Right atrium auricular region (tissue), 2 donors: ENCODE measurements around the gene SLC5A7. TPM values are rescaled to one million over a fixed set of nuclear protein-coding genes. Genes with fewer than 3 reads are reported as not detected.

Experiments used
- DNase-seq: peaks from one replicate; pipeline ENCODE4 v3.0.0-alpha.2; 2019; ENCODE audit warnings: low spot score
- H3K27ac ChIP-seq, 2 donors: fragments of 200-600 bp; sonication (generic); 1 replicate in 1 of 2; 2 replicates in 1 of 2; pipeline ENCODE4 v1.5.1; 2016 to 2019
- H3K27me3 ChIP-seq, 2 donors: fragments of 200-600 bp; sonication (generic); one replicate each; pipeline versions ENCODE4 v1.5.1 to v1.6.0; 2017 to 2019
- H3K36me3 ChIP-seq: fragments of 200-600 bp; sonication (generic); one replicate; pipeline ENCODE4 v1.5.1; 2016
- H3K4me1 ChIP-seq, 2 donors: fragments of 200-600 bp; sonication (generic); one replicate each; pipeline versions ENCODE4 v1.5.1 to v1.6.0; 2017 to 2019
- H3K4me3 ChIP-seq, 2 donors: fragments of 200-600 bp; sonication (generic); 1 replicate in 1 of 2; 2 replicates in 1 of 2; pipeline ENCODE4 v1.5.1; 2017 to 2019; ENCODE audit warnings: mild to moderate bottlenecking in 1 of 2, moderate library complexity in 1 of 2
- H3K9me3 ChIP-seq, 2 donors: fragments of 200-600 bp; sonication (generic); one replicate each; pipeline ENCODE4 v1.5.1; 2019
- CTCF ChIP-seq, 2 donors: fragments of 200-600 bp; sonication (generic); IDR thresholded peaks; one replicate each; pipeline ENCODE4 v1.5.1; 2019; ENCODE audit warnings: antibody characterized with exemption in 2 of 2
- total RNA-seq, 2 donors: library from RNA; depleted of rRNA; stranded (reverse); fragments of >200 nt; gene quantifications; one replicate each; pipeline ENCODE4 v1.1.0, GENCODE V29; 2016

SLC5A7 gene
- total RNA-seq, 2 donors from 2014 or later = not detected

DNA sequence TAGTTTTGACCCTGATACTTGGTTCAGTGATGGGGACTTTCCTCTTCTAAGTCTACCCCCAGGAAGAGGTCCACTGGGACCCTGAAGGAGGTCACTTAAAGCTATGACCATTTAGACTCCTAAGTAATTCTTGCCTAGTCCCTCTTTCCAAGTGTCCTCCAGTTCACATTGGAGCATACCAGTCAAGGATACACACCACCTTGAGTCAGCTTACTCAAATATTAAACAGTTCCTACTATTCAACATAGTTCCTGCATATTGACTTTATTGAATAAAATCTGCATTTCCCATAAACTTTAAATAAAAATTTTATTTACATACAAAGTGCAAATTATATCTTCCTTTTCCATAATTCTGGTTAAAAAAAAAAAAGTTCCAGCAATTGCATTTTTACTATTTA lies 36.3 kb downstream of the SLC5A7 start:
- H3K4me1 ChIP-seq = no peaks in the 10 kb centered on the region
- DNase-seq = no peak
- no peak overlapping the region for H3K27ac ChIP-seq
- H3K27me3 ChIP-seq = no peaks in the 10 kb centered on the region
- H3K36me3 ChIP-seq = no peaks in the 10 kb centered on the region
- TF ChIP-seq CTCF (IDR thresholded peaks at IDR 0.05) = no peak
- no peaks in the 10 kb centered on the region for H3K9me3 ChIP-seq
- no peak overlapping the region for H3K4me3 ChIP-seq

DNA sequence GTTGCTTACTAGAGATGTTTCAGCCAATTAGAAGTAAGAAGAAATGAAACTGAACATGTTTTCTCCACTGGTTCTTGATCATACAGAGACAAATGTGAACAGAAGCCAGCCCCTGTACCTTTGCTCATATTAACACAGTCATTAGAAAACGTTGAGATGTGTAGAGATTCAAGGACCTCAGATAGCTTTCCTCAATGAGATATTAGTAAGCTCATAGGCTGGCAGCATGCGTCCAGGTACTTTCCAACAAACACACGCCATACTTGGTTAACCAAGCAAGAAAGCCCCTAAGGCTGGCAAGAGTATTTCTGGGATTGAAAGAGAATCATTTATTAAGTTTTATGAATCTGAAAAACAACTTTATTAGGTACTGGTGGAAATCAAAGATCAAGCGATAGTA lies 37.5 kb downstream of the SLC5A7 start:
- TF ChIP-seq CTCF (IDR thresholded peaks at IDR 0.05) = no peak
- no peak for DNase-seq
- H3K4me1 ChIP-seq = no peaks in the 10 kb centered on the region
- no peaks in the 10 kb centered on the region for H3K9me3 ChIP-seq
- H3K36me3 ChIP-seq = no peaks in the 10 kb centered on the region
- H3K27ac ChIP-seq = no peak overlapping the region
- H3K4me3 ChIP-seq = no peak overlapping the region
- no peaks in the 10 kb centered on the region for H3K27me3 ChIP-seq

DNA sequence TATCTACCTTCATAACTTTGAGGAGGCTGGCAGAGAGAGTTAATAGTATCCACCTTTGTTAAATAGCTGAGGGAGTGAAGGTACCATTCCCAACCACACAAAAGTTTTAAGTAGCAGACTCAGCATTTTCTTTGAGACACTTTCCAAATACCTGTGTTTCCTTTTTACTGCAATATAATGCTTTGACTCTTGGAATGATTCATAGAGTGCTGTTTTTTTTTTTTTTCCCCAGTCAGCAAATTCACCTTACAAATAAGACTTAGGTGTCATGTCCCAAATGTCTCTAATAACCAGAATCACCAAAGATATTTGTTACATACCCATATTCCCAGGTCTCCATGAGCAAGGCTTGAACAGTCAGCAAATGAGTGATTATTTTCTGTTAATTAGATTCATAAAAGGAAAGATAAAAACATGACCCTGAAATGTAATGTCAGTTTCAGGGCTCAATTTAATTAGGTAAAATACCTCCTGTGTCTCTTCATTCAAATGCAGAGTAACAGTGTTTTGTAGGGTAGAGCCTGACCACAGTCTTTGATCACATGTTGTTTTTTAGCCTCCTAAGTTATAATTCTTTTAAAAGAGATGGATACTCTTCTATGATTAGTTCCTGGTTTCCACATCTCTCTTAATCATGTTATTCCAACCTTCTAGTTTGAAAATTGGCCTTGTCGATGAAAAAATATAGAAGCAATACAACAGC lies 39.9 kb downstream of the SLC5A7 start:
- Histone ChIP-seq H3K4me3 (no peak overlapping the region), H3K9me3 (no peaks in the 10 kb centered on the region), H3K36me3 (no peaks in the 10 kb centered on the region), H3K27me3 (no peaks in the 10 kb centered on the region), H3K4me1 (no peaks in the 10 kb centered on the region), H3K27ac (no peak overlapping the region)
- TF ChIP-seq CTCF (IDR thresholded peaks at IDR 0.05) = no peak
- no peak for DNase-seq

DNA sequence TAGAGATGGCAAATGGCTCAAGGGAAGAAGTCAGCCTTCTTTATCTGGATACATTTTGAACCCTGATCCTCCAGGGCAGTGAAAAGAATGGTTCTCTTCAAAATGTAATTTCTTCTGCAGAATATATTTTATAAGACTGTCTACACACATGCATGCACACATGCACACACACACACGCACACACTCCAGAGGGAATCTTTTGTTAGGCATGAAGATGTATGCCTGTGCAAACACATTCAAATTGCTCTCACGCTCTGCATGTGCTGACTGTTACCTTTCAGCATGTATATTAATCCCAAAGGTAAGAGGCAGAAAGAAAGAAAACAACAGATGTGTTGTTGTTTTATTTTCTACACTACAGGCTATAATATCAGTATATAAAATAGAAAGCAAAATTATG lies 43.2 kb downstream of the SLC5A7 start:
- H3K27me3 ChIP-seq = no peaks in the 10 kb centered on the region
- DNase-seq = no peak
- no peak overlapping the region for H3K27ac ChIP-seq
- no peaks in the 10 kb centered on the region for H3K4me1 ChIP-seq
- no peak overlapping the region for H3K4me3 ChIP-seq
- no peaks in the 10 kb centered on the region for H3K9me3 ChIP-seq
- TF ChIP-seq CTCF (IDR thresholded peaks at IDR 0.05) = no peak
- H3K36me3 ChIP-seq = no peaks in the 10 kb centered on the region

DNA sequence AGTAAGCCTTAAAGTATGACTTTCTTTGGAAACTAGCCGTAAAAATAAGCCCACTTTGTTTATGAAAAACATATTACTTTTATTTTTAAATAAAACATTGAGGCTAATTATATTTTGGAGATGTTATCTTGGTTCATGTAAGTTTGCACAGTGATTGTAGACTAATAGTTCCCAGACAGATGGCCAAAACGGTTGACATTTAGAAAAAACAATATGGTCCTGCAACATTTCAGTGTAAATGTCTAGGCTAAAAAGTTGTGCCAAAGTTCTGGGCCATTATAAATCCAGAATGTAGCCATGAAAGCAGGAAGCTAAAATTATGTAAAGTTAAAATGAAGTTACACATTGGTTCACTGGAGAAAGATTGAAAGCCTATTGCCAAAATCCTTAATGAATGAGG lies 43.6 kb downstream of the SLC5A7 start:
- Histone ChIP-seq H3K36me3 (no peaks in the 10 kb centered on the region), H3K4me1 (no peaks in the 10 kb centered on the region), H3K9me3 (no peaks in the 10 kb centered on the region), H3K4me3 (no peak overlapping the region), H3K27me3 (no peaks in the 10 kb centered on the region), H3K27ac (no peak overlapping the region)
- no peak for TF ChIP-seq CTCF (IDR thresholded peaks at IDR 0.05)
- no peak for DNase-seq

- Histone ChIP-seq H3K27me3 (no peaks in the 10 kb centered on the region), H3K4me1 (no peaks in the 10 kb centered on the region), H3K36me3 (no peaks in the 10 kb centered on the region), H3K27ac (no peak overlapping the region), H3K9me3 (no peaks in the 10 kb centered on the region), H3K4me3 (no peak overlapping the region)
- DNase-seq = no peak
- TF ChIP-seq CTCF (IDR thresholded peaks at IDR 0.05) = no peak
These were observed 45.2 kb downstream of the SLC5A7 start for GRCh38 chr2:108031471-108031941.
